HG02884 (cell line): ENCODE data around the gene ALK.

Experiments used
- ATAC-seq: cut with Tn5 transposase; IDR thresholded peaks from one replicate; pipeline ENCODE4 v1.9.1; 2021; ENCODE audit warnings: mild to moderate bottlenecking, moderate library complexity; ENCODE audit not compliant: unreplicated experiment

ALK gene

DNA sequence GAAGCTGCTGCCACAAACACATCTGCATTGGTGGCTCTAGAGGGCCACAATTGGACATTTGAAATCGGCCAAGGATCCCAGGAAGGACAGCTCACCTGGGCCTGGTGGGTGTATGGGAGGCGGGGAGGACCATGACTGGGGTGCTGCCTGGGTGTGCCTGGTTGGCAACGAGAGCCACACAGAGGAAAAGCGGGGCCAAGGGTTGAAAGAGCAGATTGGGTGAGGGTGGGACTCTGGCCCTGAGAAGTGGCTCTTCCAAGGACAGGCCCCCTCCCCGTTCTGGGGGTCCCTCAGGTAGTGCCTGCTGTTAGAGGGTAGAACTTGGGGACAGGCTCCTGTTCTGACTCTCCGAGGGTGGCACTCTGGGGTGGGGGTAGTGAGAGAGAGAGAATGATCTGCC is 703.3 kb downstream of the ALK start:
- no peak for ATAC-seq

DNA sequence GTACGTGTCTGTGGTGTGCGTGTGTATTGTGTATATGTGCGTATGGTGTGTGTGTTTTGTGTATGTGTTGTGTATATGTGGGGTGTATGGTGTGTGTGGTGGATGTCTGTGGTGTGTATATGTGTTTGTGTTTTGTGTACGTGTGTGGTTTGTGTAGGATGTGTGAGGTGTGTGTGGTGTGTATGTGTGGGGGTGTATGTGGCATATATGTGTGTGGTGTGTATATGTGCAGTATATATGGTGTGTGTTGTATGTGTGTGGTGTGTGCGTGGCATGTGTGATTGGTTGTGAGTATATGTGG is 704.8 kb downstream of the ALK start:
- ATAC-seq: no peak

DNA sequence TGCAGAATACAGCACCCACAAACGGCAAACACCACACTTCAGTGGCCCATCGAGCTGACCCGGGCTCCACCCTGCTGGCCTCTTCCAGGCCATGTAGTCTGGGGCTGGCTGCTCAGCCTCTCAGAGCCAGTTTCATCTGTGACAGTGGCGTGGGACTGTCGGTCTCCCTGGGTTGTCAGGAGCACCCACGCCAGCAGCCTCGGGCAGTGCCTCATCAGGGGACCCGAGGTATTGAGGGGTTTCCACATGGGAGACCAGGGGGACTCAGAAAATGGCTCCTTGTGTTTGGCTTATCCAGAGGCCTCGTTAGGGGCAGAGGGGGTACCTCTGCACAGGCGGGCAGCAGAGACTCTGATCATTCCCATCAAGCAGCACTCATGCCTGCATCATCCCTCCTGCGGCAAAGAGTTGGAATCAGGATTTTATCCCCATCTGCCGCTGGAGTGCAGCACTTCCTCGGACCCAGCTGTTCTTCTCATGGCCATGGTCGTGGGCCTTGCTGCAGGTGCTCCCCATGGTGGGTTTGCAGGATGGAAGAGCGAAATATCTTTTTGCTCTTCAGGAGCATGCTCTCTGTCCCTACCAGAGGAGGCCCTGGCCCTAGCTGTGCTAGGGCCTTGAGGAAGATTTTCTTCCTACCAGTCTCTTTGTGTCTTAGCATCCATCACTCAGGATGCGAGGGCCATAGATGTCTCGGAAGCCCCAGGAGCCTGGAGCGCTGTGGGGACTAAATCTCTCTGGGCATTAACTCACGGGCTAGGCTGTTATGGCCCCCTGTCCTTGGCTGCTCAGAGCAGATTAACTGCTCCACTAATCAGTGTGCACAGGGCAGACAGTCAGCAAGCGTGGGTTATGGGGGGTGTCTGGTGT is 705.4 kb downstream of the ALK start:
- no peak for ATAC-seq

DNA sequence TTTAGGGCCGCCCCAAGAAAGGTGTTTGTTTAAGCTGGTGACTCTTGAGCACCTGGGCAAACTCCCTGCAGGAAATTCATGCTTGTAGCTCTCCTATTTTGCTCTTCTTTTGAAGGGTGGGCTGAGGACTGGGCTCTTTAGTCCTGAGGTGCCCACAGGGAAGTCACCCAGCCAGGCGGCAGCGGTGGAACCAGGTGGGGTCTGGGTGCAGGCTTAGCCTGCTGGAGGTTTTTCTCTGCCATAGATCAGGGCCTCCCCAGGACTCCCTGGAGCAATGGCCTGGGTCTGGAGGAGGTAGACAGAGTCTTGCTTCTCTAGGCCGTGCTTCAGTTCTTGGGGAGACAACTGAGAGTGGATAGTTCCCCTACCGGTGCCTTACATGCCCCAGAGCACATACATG is 706.3 kb downstream of the ALK start:
- no peak for ATAC-seq

DNA sequence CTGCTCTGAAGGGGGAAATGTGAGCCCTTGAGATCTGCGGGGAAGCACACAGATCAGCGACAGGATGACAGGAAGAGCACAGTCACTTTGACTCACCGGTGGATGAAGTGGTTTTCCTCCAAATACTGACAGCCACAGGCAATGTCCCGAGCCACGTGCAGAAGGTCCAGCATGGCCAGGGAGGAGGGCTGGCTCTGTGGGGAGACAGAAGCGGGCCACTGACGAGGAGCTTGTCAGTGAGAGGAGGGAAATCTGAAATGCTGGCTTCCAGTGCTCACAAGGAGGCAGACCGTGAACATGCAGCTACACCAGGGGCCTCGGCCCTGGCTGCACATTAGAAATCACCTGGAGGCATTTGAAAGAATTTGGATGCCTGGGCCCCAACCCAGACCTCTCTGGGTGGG is 707.5 kb downstream of the ALK start:
- ATAC-seq: no peak

DNA sequence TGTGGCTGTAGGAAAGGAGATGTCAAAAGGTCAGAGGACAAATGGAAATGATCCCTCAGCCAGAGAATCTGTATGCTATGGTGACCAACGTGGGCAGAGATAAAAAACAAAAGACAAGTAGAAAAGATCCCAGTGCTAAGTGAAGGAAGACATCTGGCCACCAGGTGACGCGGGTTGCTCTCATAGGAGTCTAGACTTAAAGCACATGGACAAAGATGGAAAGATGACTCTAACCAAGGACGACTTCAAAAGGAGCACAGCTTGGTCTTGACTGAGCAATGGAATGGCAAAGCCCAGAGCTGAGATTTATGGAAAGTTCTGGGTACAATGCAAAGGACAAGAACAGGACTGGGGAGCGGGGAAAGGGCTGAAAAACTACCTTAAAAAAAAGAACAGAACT is 709.4 kb downstream of the ALK start:
- ATAC-seq: no peak

DNA sequence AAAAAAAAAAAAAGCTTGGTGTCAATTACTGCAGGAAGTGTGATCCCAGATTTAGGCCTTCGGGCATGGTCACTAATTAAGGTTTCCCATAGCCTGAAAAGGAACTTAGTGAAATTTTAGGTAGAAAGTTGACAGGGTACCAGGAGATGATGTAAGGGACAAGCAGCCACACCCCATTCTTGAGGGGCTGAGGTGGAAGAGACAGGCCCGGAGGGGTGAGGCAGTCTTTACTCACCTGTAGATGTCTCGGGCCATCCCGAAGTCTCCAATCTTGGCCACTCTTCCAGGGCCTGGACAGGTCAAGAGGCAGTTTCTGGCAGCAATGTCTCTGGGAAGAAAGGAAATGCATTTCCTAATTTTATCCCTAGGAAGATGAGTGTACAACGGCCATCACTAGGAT is 711.8 kb downstream of the ALK start:
- ATAC-seq: no peak

DNA sequence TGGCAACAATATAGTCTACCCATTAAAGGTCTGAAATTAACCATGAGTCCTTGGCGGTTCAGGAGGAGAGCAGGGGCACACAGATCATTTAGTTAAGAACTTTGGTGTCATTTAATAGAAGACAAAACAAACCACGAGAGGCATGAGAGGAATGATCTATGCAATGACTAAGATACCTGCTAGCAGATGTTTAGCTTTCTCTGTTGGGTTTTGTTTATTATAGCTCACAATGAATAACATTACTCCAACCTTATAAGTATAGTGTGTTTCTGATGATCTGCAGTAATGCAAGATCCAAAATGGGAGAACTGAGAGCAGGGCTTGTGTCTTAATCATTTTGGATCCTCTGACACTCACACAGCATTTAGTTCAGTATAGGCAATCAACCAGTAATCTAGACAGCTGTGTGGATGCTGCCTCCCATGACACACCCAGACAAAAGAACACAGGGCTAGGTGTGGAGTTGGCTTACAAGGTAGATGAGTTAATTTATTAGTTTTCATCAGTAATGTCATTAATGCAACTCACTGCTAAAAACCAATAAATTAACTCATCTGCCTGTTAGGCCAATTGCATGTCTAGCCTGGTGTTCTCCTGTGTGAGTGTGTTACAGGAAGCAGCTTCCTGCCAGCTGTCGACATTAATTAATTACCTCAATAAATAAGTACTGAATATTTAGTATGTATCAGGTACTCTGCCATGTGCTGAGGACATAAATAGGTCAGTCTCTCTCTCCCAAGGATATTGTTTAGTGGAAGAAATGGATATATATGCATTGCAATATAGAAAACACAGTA is 713.8 kb downstream of the ALK start:
- ATAC-seq: no peak

DNA sequence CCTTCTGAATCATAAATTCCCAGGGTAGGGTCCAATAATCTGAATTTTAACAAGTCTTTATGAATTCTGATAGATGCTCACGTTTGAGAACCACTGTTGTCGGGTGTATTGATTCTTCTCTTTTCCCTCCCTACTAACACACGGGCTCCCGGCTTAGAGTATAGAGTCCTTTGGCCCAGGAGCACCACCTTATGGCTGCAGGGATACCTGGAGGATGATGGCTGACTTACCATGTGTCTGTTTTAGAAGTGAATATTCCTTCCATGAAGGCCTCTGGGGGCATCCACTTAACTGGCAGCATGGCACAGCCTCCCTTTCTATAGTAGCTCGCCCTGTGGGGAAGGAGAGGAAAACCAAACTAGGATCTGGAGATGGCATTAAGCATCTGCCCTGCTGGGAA is 714.4 kb downstream of the ALK start:
- no peak for ATAC-seq

DNA sequence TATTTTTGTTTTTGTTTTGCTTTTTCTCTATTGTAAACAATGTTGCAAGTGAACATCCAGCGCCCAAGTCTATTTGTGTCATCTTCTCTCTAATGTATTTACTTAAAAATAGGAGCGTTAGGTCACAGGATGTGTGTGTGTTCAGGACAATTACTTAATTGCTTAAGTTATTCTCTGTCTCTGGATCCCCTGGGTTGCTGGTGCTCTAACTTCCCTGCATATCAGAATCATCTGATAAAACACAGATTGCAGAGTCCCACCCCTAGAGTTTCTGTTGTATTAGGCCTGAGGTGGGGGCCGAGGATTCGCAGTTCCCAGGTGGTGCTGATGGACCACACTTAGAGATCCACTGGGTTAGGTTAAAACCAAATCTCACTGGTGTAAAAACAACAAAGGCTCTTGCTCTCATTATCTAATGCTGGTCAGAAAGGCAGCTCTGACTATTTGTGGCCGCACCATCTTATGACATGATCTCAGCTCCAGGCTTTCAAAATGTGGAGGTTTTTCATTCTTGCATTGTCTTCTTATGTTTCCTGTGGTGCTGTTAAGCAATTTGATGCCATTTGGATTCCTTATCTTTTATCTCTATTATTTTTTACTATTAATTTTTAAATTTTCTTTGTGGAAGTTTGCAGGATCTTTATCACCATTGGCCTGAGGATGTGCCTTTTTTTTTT is 718.4 kb downstream of the ALK start:
- ATAC-seq: no peak

DNA sequence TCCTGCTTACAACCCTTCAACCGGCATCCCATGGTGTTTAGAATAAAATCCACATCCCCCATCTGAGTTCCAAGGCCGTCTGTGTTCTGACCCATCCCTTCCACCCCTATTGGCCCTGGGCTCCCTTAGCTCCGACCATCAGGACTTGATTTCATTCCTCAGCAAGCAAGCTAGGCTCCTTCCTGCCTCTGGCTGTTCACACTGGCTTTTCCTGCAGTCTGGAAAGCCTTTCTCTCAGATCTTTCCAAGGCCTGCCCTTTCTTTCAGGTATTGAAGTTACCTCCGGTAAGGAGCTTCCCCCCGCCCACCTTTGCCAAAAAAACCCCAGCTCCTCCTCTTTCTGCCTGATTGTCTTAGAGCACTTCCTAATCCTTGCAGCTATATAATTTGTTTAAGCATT is 719.4 kb downstream of the ALK start:
- no peak for ATAC-seq

DNA sequence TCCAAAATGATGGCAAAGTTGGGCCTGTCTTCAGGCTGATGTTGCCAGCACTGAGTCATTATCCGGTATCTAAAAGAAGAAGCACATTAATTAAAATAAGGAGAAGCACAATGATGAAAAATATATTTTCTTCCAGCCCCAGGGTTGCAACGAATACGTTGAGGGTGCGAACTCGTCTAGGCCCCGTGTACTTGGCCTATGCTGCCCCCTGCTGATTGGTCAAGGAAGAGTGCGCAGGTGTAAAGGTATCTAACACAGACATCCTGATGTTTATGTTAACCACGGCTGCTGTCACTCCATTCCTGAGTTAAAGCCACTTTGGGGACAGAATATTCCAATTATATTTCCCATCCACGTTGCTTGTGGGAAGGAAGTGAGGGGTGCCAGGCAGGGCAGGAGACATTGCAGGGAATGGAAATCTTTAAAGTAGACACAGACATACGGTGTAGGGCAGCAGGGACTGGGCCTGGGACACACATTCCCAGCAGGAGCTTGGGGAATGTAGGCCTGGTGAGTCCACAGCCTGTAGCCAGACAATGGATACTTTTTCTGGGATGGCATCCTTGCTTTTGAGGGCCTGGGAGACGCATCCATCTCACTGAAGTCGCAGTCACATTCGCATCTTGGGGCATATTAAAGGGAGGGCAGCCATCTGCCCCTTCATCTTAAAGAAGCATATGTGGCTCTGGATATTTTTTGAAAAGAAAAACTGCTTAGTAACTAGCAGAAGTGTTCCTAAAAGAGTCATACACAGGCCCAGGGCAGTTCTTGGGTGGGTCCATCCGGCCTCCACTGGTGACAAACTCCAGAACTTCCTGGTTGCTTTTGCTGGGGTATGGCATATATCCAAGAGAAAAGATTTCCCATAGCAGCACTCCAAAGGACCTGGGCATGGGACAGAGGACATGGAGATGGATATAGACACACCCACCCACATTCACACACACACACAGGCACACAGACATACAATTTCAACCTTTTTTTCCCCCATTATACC is 724.3 kb downstream of the ALK start:
- no peak for ATAC-seq

DNA sequence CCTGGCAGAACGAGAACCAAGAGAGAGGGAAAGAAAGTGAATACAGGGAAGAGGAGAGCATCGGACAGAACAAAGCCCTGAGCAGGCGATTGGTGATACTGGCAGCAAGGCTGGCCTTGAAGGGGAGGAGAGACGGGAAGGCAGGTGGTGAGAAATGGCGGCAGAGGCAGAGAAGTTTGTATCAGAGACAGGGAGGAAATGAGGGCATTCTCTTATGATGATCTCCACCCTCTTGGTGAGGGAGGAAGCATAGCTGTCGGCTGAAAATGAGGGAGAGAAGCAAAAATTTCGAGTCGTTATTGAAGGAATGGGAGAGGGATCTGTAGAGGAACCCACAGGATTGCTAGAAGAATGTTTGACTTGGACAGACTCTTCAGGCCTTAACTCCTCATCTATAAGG is 725.6 kb downstream of the ALK start:
- ATAC-seq: no peak

DNA sequence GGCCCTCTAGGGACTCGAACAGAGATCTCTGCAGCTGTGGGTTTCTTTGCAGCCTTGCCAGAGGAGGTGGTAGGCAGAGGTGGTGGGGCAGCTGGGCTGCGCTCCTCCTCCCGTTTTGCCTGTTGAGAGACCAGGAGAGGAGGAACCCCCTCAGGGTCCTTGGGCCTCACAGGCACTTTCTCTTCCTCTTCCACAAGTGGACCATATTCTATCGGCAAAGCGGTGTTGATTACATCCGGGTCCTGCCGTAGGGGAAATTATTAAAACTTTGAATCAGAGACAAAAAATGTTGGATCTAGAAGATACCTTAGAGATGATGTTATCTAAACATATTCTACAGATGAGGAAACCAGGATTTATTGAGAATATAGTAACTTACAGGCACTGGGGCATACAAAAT is 727.7 kb downstream of the ALK start:
- ATAC-seq: no peak

DNA sequence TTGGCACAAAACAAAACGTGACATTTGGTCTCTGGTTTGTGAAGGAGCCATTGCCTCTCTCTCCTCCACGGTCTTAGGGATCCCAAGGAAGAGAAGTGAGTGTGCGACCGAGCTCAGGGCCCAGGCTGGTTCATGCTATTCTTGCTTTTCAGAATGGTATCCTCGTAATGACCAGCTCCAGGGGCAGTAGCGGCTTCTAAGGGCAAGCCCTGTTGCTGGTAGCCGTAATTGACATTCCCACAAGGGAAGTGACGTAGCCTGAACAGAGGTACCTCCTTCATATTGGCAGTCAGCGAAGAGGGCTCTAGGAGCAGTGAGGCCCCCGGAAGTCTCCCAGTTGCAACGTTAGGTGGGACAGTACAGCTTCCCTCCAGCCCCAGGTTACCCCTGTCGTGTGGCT is 728.3 kb downstream of the ALK start:
- no peak for ATAC-seq

DNA sequence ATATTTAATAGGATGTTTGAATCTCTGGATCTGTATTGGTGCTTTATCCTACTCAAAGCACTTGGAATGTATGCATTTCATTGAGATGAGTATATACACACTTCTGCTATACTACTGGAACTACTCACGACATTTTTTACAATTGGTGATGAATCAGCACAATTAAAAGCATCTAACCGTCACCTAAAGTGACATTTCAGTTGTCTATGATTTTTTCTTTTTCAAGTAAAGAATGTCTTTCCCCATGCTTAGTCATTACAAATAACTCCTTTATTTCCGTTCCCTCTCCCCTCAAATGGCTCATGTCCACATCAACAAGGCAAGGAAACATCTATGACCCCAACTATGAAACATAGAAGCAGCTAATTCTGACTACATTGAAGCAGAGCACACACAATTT is 728.9 kb downstream of the ALK start:
- ATAC-seq: no peak

DNA sequence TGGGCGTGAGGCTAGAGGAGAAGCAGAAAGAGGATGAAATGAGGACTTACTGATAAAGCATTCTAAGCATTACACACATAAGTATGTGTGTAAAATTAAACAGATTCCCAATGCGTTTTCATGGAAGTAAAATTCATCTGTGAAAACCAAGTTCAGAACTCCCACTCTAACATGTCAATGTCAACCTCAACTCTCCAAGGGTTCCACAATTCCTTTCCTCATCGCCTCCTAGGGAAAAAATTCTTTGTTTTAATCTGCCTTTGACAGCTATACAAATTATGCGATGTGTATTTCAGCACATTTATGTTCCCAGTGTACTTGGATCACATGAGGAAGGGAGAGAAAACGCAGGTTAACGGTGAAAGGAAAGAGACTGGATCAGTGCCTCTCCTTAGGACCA is 729.6 kb downstream of the ALK start:
- ATAC-seq: no peak

DNA sequence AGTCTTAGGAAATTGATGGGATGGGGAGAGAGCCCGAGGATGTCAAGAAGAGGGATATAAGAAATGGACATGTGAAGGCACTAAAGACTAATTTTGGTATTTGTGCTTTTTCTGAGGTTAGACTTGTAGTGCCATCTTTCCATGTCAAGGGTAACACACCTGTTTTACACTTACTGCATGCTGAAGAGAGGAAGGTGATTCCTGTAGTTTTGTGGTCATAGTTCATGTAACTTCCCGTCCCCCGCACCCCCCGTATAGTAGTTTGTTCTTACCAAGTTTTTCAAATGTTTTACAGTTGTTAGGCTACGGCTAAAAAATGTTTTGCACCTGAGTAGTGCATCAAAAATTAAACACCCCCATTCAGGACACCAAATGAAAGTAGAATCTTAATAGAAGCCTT is 732.3 kb downstream of the ALK start:
- no peak for ATAC-seq

DNA sequence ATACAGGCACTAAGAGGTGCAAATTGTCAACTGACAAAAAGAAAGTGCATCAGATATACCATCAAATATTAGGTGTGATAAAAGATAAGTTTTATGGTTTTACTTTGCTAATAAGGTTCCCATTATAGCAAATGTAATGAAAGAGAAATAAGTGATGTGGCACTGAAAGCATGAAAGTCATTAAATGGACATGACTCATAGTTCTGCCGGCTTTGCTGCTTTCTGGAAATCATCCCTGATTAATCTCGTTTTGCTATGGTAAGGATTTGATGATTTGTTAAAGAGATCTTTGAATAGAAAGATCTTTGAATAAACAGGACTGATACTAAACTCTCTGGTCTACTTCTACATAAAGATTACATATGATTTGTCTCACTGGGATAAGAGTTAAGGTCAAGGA is 733.5 kb downstream of the ALK start:
- no peak for ATAC-seq

DNA sequence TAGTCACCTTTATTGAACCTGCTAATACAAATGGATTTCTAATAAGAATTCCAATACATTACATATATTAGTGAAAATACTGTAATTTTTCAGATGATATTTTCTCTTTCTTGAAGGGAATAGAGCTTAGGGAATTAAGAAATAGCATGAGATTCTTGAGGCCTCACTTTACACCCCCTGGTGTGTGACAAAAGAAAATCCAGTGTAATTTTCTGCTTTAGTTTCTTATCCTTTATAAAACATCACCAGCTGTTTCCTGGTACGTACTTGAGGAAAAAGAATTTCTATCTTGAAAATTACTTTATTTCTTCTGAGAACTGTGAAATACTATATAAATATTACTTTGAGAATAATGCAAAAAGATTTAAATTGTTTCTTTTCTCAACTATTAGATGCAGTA is 734.6 kb downstream of the ALK start:
- ATAC-seq: no peak

DNA sequence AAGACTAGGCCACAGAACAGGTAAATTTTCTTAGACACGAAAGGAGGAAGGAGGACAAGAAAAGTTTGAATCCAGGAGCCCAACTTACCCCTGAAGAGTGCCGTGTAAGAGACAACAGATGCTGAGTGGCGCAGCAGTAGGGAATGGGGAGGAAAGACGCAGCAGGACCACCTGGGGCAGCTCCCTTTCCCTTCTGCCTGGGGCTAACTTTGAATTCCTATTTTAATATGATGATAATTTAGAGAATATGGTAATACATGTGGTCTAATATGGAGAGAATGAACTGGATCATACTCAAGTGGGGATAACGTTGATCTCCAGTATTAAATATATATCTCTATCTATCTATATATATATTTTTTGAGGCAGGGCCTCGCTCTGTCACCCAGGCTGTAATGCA is 736.9 kb downstream of the ALK start:
- no peak for ATAC-seq
